Ectodermal cell (in vitro differentiated cells): ENCODE results near the gene TAS2R14.

ENCODE experiments used
- H3K27ac ChIP-seq: 2 replicates; pipeline ENCODE4 v1.7.0; 2013; ENCODE audit warnings: mild to moderate bottlenecking, low read depth, low read length; ENCODE audit not compliant: insufficient read depth, poor library complexity, severe bottlenecking
- H3K27me3 ChIP-seq: 2 replicates; pipeline ENCODE4 v1.7.0; 2013; ENCODE audit warnings: mild to moderate bottlenecking, low read length; ENCODE audit not compliant: insufficient read depth, control insufficient read depth, poor library complexity, severe bottlenecking
- H3K36me3 ChIP-seq: one replicate; pipeline ENCODE4 v1.7.0; 2013; ENCODE audit warnings: low read length; ENCODE audit not compliant: control insufficient read depth, insufficient read depth
- H3K4me1 ChIP-seq: one replicate; pipeline ENCODE4 v1.7.0; 2013; ENCODE audit warnings: low read length; ENCODE audit not compliant: control insufficient read depth, insufficient read depth
- H3K4me3 ChIP-seq: 2 replicates; pipeline ENCODE4 v1.7.0; 2013; ENCODE audit warnings: low read depth, low read length, control low read depth; ENCODE audit not compliant: insufficient read depth
- H3K9me3 ChIP-seq: 2 replicates; pipeline ENCODE4 v1.7.0; 2013; ENCODE audit warnings: mild to moderate bottlenecking, low read length, moderate library complexity; ENCODE audit not compliant: control insufficient read depth
- WGBS, 2 experiments: methylation state at CpG; one replicate each; pipeline ENCODE4 v1.1.7; 2013; ENCODE audit warnings: missing lambda C conversion rate in 2 of 2; 5-methylcytosine and 5-hydroxymethylcytosine counted together

Gene TAS2R14

GRCh38 chr12:10919809-10920208, 19.3 kb downstream of the TAS2R14 start:
- WGBS, 2 experiments: 100% methylated on average over 1 of the region's 1 CpG; no CpG with 5 or more reads in 1 of the 2 experiments
- no peak overlapping the region for H3K27ac ChIP-seq
- H3K36me3 ChIP-seq: no peaks in the 10 kb centered on the region
- no peak overlapping the region for H3K4me3 ChIP-seq
- H3K4me1 ChIP-seq: no peaks in the 10 kb centered on the region
- no peaks in the 10 kb centered on the region for H3K9me3 ChIP-seq
- H3K27me3 ChIP-seq: no peaks in the 10 kb centered on the region

GRCh38 chr12:10910380-10910779, 28.7 kb downstream of the TAS2R14 start:
- H3K4me3 ChIP-seq: no peak overlapping the region
- WGBS, 2 experiments: 74 to 78% methylated on average over 5 to 6 of the region's 8 CpGs

GRCh38 chr12:10909462-10909861, 29.6 kb downstream of the TAS2R14 start, which contains the start of gene TAS2R13:
Gene TAS2R13 (minus strand): TSS chr12:10909562. CDS start chr12:10909298, 264 bp downstream.
- 83 to 90% methylated on average over 1 of the region's 1 CpG for WGBS, 2 experiments
- H3K4me1 ChIP-seq: no peaks in the 10 kb centered on the region
- no peaks in the 10 kb centered on the region for H3K27me3 ChIP-seq
- no peak within 1 kb of the TSS for H3K27ac ChIP-seq
- no peak within 1 kb of the TSS for H3K4me3 ChIP-seq
- no peaks in the 10 kb centered on the region for H3K9me3 ChIP-seq
- H3K36me3 ChIP-seq: no peaks in the 10 kb centered on the region

More at GRCh38 chr12:10910380-10910779, 28.7 kb downstream of the TAS2R14 start:
- Histone ChIP-seq H3K9me3 (no peaks in the 10 kb centered on the region), H3K27me3 (no peaks in the 10 kb centered on the region), H3K27ac (no peak overlapping the region), H3K4me1 (no peaks in the 10 kb centered on the region), H3K36me3 (no peaks in the 10 kb centered on the region)

GRCh38 chr12:10904686-10905085, 34.4 kb downstream of the TAS2R14 start:
- Histone ChIP-seq H3K9me3 (no peaks in the 10 kb centered on the region), H3K4me3 (no peak overlapping the region), H3K4me1 (no peaks in the 10 kb centered on the region), H3K27me3 (no peaks in the 10 kb centered on the region), H3K36me3 (no peaks in the 10 kb centered on the region), H3K27ac (no peak overlapping the region)
- 84 to 92% methylated on average over 4 of the region's 4 CpGs for WGBS, 2 experiments

GRCh38 chr12:10901427-10901826, 37.6 kb downstream of the TAS2R14 start:
- Histone ChIP-seq H3K36me3 (no peaks in the 10 kb centered on the region), H3K4me3 (no peak overlapping the region), H3K4me1 (no peaks in the 10 kb centered on the region), H3K9me3 (no peaks in the 10 kb centered on the region), H3K27me3 (no peaks in the 10 kb centered on the region), H3K27ac (no peak overlapping the region)
- 100% methylated on average over 1 of the region's 1 CpG for whole genome bisulfite sequencing, 2 experiments

- WGBS, 2 experiments: 96% methylated on average over 1 of the region's 1 CpG
Observed at GRCh38 chr12:10900972-10901371, 38.1 kb downstream of the TAS2R14 start.

GRCh38 chr12:10900530-10900929, 38.5 kb downstream of the TAS2R14 start:
- WGBS, 2 experiments: 90 to 96% methylated on average over 1 of the region's 1 CpG
- no peaks in the 10 kb centered on the region for H3K4me1 ChIP-seq
- no peaks in the 10 kb centered on the region for H3K27me3 ChIP-seq
- H3K9me3 ChIP-seq: no peaks in the 10 kb centered on the region
- no peak overlapping the region for H3K4me3 ChIP-seq
- no peaks in the 10 kb centered on the region for H3K36me3 ChIP-seq
- no peak overlapping the region for H3K27ac ChIP-seq

More at GRCh38 chr12:10900972-10901371, 38.1 kb downstream of the TAS2R14 start:
- Histone ChIP-seq H3K27ac (no peak overlapping the region), H3K9me3 (no peaks in the 10 kb centered on the region), H3K27me3 (no peaks in the 10 kb centered on the region), H3K4me1 (no peaks in the 10 kb centered on the region), H3K36me3 (no peaks in the 10 kb centered on the region), H3K4me3 (no peak overlapping the region)

- Histone ChIP-seq H3K4me1 (no peaks in the 10 kb centered on the region), H3K9me3 (no peaks in the 10 kb centered on the region)
- 90 to 98% methylated on average over 4 to 5 of the region's 5 CpGs for WGBS, 2 experiments
Observed at GRCh38 chr12:10896854-10897253, 42.2 kb downstream of the TAS2R14 start.

GRCh38 chr12:10891937-10892336, 47.1 kb downstream of the TAS2R14 start:
- Histone ChIP-seq H3K4me1 (no peaks in the 10 kb centered on the region), H3K27me3 (no peaks in the 10 kb centered on the region), H3K36me3 (no peaks in the 10 kb centered on the region), H3K9me3 (no peaks in the 10 kb centered on the region), H3K4me3 (no peak overlapping the region), H3K27ac (no peak overlapping the region)
- 98% methylated on average over 2 of the region's 2 CpGs for WGBS, 2 experiments

More at GRCh38 chr12:10896854-10897253, 42.2 kb downstream of the TAS2R14 start:
- Histone ChIP-seq H3K27ac (no peak overlapping the region), H3K36me3 (no peaks in the 10 kb centered on the region), H3K27me3 (no peaks in the 10 kb centered on the region), H3K4me3 (no peak overlapping the region)

- Histone ChIP-seq H3K9me3 (no peaks in the 10 kb centered on the region), H3K27me3 (no peaks in the 10 kb centered on the region), H3K4me3 (no peak overlapping the region), H3K36me3 (no peaks in the 10 kb centered on the region), H3K27ac (no peak overlapping the region), H3K4me1 (no peaks in the 10 kb centered on the region)
Observed at GRCh38 chr12:10889226-10889625, 49.8 kb downstream of the TAS2R14 start.
